Activated CD4-positive, alpha-beta T cell treated with anti-CD3 and anti-CD28 coated beads for 36 hours (primary cell): ENCODE data around the gene PRM3. TPM values are rescaled to one million over a fixed set of nuclear protein-coding genes. Genes with fewer than 3 reads are reported as not detected.
A peak's percentile ranks its signal among the peaks of the same experiment; 100 is the strongest.

Experiments used
- ATAC-seq: fragments of 200-7000 bp; cut with Tn5 transposase; one replicate; pipeline ENCODE4 v1.10.0; 2021; ENCODE audit warnings: mild to moderate bottlenecking, moderate library complexity
- CTCF ChIA-PET: fragments of 350-600 bp; sonication (Branson Sonifier 250); formaldehyde crosslinking; loops from one replicate; lab custom pipeline; 2021; ENCODE audit warnings: antibody characterized with exemption; lab: Charles Lee
- POLR2A ChIA-PET: fragments of 350-600 bp; sonication (Branson Sonifier 250); formaldehyde crosslinking; loops from one replicate; lab custom pipeline; 2021; ENCODE audit warnings: antibody characterized with exemption, inconsistent platforms; lab: Charles Lee
- DNase-seq: peaks from one replicate; pipeline ENCODE4 v3.0.0-alpha.2; 2020
- H3K27ac Mint-ChIP-seq: one replicate; pipeline ENCODE4 v1.8.0; 2021; ENCODE audit warnings: mixed read lengths
- H3K27me3 Mint-ChIP-seq: one replicate; pipeline ENCODE4 v1.8.0; 2021; ENCODE audit warnings: mixed read lengths
- H3K36me3 Mint-ChIP-seq: one replicate; pipeline ENCODE4 v1.8.0; 2021; ENCODE audit warnings: low read depth, mixed read lengths
- H3K4me1 Mint-ChIP-seq: one replicate; pipeline ENCODE4 v1.8.0; 2021; ENCODE audit warnings: mixed read lengths
- H3K4me3 Mint-ChIP-seq: one replicate; pipeline ENCODE4 v1.8.0; 2021; ENCODE audit warnings: mild to moderate bottlenecking, moderate library complexity, mixed read lengths
- H3K9me3 Mint-ChIP-seq: one replicate; pipeline ENCODE4 v1.8.0; 2021; ENCODE audit warnings: low read depth, mixed read lengths
- intact Hi-C, 2 experiments: fragments of 100-400 bp; cut with DNase I in 1 of 2; cut with micrococcal nuclease in 1 of 2; formaldehyde crosslinking; loops; one replicate each; pipeline versions ENCODE4 v1.14.2 to v1.15.1; 2022 to 2024; cut with DNase I, micrococcal nuclease
- microRNA-seq: library from miRNA; unstranded; fragments of <30 nt; microRNA quantifications from one replicate; pipeline ENCODE4 v1.2.0, GENCODE V29; 2021; ENCODE audit warnings: borderline replicate concordance
- total RNA-seq, 2 experiments: library from RNA; stranded (reverse); gene quantifications; one replicate each; pipeline ENCODE4 v1.2.3, GENCODE V29; 2021

PRM3 gene
- total RNA-seq, 2 experiments from 2014 or later: not detected

DNA sequence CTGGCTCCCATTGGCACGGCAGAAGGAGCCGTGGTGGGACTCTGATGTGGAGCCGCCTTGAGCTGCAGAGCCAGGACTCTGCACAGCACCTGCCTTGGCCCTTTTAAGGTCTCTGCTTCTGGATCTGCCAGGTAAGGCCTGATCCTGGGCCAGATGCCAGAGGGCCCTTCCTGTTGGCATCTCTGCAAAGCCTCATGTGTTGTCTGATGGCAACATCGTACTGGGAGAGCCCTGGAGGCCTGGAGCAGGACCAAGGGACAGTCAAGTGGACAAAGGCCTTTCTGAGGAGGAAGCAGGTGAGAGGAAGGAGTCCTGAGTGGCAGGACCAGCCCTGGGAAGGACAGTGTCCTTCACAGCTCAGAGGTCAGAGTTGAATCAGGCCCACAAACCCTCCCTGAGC lies 43.5 kb downstream of the PRM3 start:
- no peak for DNase-seq
- intact Hi-C loops: loop anchor here in 1 of 2 experiments (5.0 kb wide), 1 partner anchor 488 kb away; the partner anchor contains the start of gene NUBP1
- ChIA-PET POLR2A (no interaction called here), CTCF (interaction anchor here (2.2 kb wide), 1 partner anchor 265 kb away, joined by 7 read pairs; no protein-coding TSS in a partner anchor)
- no peak for ATAC-seq
- Mint-ChIP-seq H3K4me3 (no peak overlapping the region), H3K4me1 (peaks cover 82% of the 10 kb centered on the region), H3K36me3 (no peaks in the 10 kb centered on the region), H3K27me3 (no peaks in the 10 kb centered on the region), H3K27ac (peak overlapping the region; percentile 68), H3K9me3 (no peaks in the 10 kb centered on the region)

DNA sequence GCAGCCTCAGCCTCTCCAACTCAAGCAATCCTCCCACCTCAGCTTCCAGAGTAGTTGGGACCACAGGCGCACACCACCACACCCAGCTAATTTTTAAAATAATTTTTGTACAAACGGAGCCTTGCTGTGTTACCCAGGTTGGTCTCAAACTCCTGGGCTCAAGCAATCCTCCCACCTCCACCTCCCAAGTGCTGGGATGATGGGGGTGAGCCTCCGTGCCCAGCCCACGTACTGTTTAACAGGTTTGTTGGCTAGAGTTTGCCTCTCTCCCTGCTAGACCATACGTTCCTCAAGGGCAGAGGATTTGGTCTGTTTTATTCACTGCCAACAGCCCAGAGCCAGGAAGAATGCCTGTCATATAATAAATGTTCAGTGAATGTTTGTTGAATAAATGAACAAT lies 44.0 kb downstream of the PRM3 start:
- Mint-ChIP-seq H3K4me1 (peaks cover 83% of the 10 kb centered on the region), H3K27me3 (no peaks in the 10 kb centered on the region), H3K9me3 (no peaks in the 10 kb centered on the region), H3K4me3 (no peak overlapping the region), H3K36me3 (no peaks in the 10 kb centered on the region), H3K27ac (peak overlapping the region; percentile 68)
- ATAC-seq (no peak), DNase-seq (no peak)
- POLR2A ChIA-PET: no interaction called here
- CTCF ChIA-PET: no interaction called here
- intact Hi-C loops: loop anchor here in 1 of 2 experiments (5.0 kb wide), 1 partner anchor 487 kb away; the partner anchor contains the start of gene NUBP1

DNA sequence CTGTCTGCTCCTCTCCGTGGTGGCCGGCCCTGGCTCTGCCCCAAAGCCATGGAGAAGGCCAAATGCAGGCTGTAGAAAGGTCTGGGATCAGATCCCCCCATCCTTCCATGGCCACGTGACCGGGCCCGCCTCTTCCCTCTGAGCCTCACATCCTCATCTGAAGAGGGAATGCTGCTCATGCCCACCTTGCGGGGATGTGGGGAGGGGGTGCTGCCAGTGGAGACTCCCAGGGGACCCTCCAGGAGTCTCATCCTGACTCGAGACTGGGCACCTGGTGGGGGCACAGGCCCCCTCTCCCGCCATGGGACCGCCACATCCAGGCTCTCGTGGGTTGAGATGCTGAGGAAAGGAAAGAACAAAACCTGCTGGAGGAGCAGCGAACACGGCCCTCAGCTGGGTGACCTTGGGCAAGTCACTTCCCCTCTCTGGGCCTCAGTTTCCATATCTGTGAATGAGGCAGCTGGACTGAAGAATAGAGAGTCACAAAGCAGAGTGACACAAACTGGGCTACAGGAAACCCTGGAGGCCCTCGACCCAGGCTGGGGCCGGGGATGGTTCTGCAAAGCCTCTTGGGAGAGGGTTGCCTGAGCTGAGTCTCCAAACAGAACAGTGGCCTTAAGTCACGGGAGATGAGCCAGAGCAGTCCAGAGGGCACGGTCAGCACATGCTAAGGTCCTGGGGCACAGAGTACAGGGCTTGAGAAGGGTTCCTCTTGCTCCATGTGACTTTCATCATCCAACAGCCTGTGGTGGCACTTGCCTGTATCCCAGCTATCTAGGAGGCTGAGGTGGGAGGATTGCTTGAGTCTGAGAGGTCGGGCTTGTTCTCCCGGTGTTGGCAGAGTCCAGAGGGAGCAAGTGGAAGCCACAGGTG lies 47.5 kb downstream of the PRM3 start:
- intact Hi-C loops: loop anchor here (1.0 to 5.0 kb wide), 16 partner anchors 7 to 484 kb away; partner anchors contain the start of genes DEXI (in 1 of the 2), NUBP1 (in 1 of the 2), RMI2 (in 1 of the 2) and SOCS1 (in 1 of the 2)
- ChIA-PET CTCF (interaction anchor here (0.6 to 2.6 kb wide), 19 partner anchors 8 to 571 kb away, joined by 3 to 18 read pairs (median 4); partner anchors contain the start of genes SOCS1 and ZC3H7A), POLR2A (interaction anchor here (0.8 to 3.7 kb wide), 21 partner anchors 9 to 268 kb away, joined by 3 to 79 read pairs (median 5); partner anchors contain the start of gene SOCS1)
- Mint-ChIP-seq H3K27ac (peak overlapping the region; percentile 98), H3K36me3 (peaks cover 2% of the 10 kb centered on the region), H3K27me3 (no peaks in the 10 kb centered on the region), H3K4me3 (peak overlapping the region; percentile 54), H3K4me1 (peaks cover 68% of the 10 kb centered on the region), H3K9me3 (no peaks in the 10 kb centered on the region)
- no peak for ATAC-seq
- DNase-seq: peak; percentile 51

DNA sequence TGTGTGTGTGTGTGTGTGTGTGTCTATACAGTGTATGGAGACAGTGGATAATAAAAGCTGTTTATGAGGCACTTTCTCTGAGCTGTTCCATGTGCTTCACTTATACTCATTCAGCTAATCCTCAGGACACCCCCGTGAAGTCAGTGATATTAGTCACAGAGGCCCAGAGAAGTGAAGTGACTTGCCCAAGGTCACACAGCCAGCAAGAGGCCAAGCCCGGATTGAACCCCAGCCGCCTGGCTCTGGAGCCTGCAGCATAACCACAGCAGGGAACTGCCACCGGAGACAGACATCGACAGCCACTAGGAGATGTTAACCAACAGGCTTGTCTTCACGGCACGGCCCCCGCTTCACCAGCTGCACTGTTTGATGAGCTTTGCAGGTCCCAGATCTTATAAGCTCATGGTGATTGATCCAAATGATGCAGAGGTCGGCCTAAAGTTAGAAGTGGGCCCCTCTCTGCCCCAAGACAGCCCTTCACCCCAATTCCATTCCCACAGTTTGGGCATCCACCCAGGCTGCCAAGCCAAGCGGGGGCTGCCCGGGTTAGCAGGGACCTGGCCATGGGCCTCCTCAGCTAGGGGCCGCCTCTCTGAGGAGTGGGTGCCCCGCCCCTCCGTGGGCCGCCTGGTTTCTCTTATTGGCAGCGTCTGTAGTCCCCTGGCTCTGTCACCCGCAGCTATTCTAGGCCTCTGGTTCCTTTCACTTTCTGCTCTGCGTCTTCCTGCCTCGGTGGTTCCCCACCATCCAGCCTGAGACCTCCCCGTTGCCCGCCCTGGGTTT lies 48.3 kb downstream of the PRM3 start:
- Mint-ChIP-seq H3K4me1 (peaks cover 66% of the 10 kb centered on the region), H3K36me3 (peaks cover 2% of the 10 kb centered on the region), H3K9me3 (no peaks in the 10 kb centered on the region), H3K4me3 (peak overlapping the region; percentile 54), H3K27ac (peak overlapping the region; percentile 98), H3K27me3 (no peaks in the 10 kb centered on the region)
- DNase-seq (peak; percentile 96), ATAC-seq (peak; percentile 76)
- intact Hi-C loops: loop anchor here (1.0 to 5.0 kb wide), 17 partner anchors 8 to 483 kb away; partner anchors contain the start of genes DEXI (in 1 of the 2), NUBP1 (in 1 of the 2), RMI2 (in 1 of the 2) and SOCS1 (in 1 of the 2)
- CTCF ChIA-PET: interaction anchor here (0.6 to 2.6 kb wide), 21 partner anchors 8 to 843 kb away, joined by 3 to 18 read pairs (median 4); partner anchors contain the start of genes SOCS1 and ZC3H7A
- POLR2A ChIA-PET: interaction anchor here (0.6 to 3.7 kb wide), 32 partner anchors 9 to 267 kb away, joined by 3 to 79 read pairs (median 5); partner anchors contain the start of gene SOCS1

DNA sequence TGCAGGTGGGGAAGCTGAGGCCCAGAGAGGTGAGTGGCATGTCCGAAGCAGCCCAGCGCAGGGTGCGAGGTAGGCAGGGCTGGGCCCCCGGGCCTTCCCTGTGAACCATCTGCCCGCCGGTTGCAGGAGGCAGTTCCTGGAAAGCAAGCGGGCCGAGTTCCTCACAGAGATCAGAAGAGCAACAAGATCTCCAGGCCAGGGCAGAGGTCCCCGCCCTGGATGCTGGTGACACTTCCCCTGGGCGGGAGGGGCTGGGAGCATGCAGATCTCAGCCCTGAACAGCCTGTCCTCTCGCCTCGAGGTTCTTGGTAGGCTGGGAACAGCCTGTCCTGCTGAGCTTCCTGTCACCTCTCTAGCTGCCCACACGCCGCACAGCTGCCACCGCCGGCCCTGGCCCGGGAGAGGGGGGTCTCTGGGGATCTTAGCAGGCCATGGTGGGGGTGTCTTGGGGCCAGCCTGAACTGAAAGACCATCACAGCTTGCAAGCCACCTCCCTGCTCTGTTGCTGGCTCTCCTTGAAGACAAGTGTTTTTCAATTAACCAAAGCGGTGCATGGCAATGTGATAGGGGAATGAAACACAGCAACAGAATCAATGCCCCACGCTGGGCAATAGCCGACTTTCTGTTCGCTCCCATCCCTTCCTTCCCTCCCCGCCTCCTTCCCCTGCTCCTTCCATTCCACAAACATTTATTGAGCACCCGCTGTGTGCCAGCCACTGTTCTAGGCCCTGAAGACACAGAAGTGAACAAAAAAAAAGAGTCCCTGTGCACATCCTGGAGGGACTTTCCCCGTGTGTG lies 49.1 kb downstream of the PRM3 start:
- peak; percentile 88 for DNase-seq
- POLR2A ChIA-PET: interaction anchor here (0.6 to 3.7 kb wide), 28 partner anchors 10 to 266 kb away, joined by 3 to 79 read pairs (median 5); partner anchors contain the start of gene SOCS1
- H3K4me3 Mint-ChIP-seq: peak overlapping the region; percentile 54
- H3K9me3 Mint-ChIP-seq: peaks cover 1% of the 10 kb centered on the region
- peaks cover 61% of the 10 kb centered on the region for H3K4me1 Mint-ChIP-seq
- peak overlapping the region; percentile 98 for H3K27ac Mint-ChIP-seq
- CTCF ChIA-PET: interaction anchor here (0.8 to 2.6 kb wide), 12 partner anchors 8 to 844 kb away, joined by 3 to 18 read pairs (median 7); partner anchors contain the start of gene SOCS1
- H3K27me3 Mint-ChIP-seq: no peaks in the 10 kb centered on the region
- H3K36me3 Mint-ChIP-seq: peaks cover 2% of the 10 kb centered on the region
- ATAC-seq: peak; percentile 55
- intact Hi-C loops: loop anchor here (2.0 to 5.0 kb wide), 6 partner anchors 17 to 353 kb away; no protein-coding TSS in a partner anchor

Small RNAs within 50 kb of the gene (microRNA-seq; reads per million reads assigned to microRNA genes)
- gene MIR548H2: not detected

Other genes with a start within 250 kb of the PRM3 start
- 100 to 1,000 TPM in 1 of 2 experiments, 10 to 100 TPM in 1; 100.0 to 103 TPM for gene SOCS1, start 17.4 kb downstream of the PRM3 start, total RNA-seq
- gene TNP2, start 4.3 kb downstream of the PRM3 start, total RNA-seq: not detected
- gene PRM2, start 2.9 kb upstream of the PRM3 start, total RNA-seq: not detected
- gene PRM1, start 7.7 kb upstream of the PRM3 start, total RNA-seq: not detected
- 10 to 100 TPM; 56.0 to 69.8 TPM for gene RMI2, start 71.8 kb upstream of the PRM3 start, total RNA-seq